Motor neuron (in vitro differentiated cells): ENCODE data around the gene HASPIN. TPM values are rescaled to one million over a fixed set of nuclear protein-coding genes. Genes with fewer than 3 reads are reported as not detected.

Experiments
- ATAC-seq, 8 experiments: fragments of 200-7000 bp; cut with Tn5 transposase; replicated peaks in 6 of 8; 2 replicates each; pipeline ENCODE4 v1.8.0; 2021; ENCODE audit warnings: mild to moderate bottlenecking in 8 of 8, moderate library complexity in 8 of 8
- H3K27ac ChIP-seq, 2 donors: fragments of 250-450 bp; sonication (Bioruptor Pico); 2 replicates each; pipeline ENCODE4 v1.9.0; 2021; ENCODE audit warnings: antibody characterized with exemption in 2 of 2, mild to moderate bottlenecking in 2 of 2, moderate library complexity in 1 of 2
- H3K4me1 ChIP-seq, 2 donors: fragments of 250-450 bp; sonication (Bioruptor Pico); replicated peaks in 1 of 2; 2 replicates each; pipeline ENCODE4 v1.6.1; 2021; ENCODE audit warnings: antibody characterized with exemption in 2 of 2, mild to moderate bottlenecking in 2 of 2, moderate library complexity in 1 of 2
- H3K4me3 ChIP-seq, 5 donors: fragments of 250-450 bp; sonication (Bioruptor Pico); 2 replicates each; pipeline ENCODE4 v1.9.0; 2021; ENCODE audit warnings: antibody characterized with exemption in 5 of 5, mild to moderate bottlenecking in 5 of 5, moderate library complexity in 4 of 5
- WGBS, 10 experiments: fragments of 450-650 bp; shearing (Covaris generic); methylation state at CpG; one replicate each; pipeline ENCODE4 v1.0.0; 2022; 5-methylcytosine and 5-hydroxymethylcytosine counted together
- in situ Hi-C, 9 experiments: fragments of 400-800 bp; cut with MboI; loops; one replicate each; pipeline ENCODE4 v1.15.0; 2021; ENCODE audit warnings: low sequenced_read_pairs in 9 of 9, low pct_unique_long_range_greater_than_20kb in 2 of 9; ENCODE audit not compliant: unreplicated experiment in 9 of 9
- total RNA-seq, 8 experiments: library from RNA; unstranded; fragments of 300-600 nt; gene quantifications; 2 replicates each; pipeline versions ENCODE4 v1.2.3 to v1.2.4, GENCODE V29; 2022

HASPIN gene
- total RNA-seq, 8 experiments from 2014 or later, result 0.43 to 8.5 (median 1.2) TPM

DNA sequence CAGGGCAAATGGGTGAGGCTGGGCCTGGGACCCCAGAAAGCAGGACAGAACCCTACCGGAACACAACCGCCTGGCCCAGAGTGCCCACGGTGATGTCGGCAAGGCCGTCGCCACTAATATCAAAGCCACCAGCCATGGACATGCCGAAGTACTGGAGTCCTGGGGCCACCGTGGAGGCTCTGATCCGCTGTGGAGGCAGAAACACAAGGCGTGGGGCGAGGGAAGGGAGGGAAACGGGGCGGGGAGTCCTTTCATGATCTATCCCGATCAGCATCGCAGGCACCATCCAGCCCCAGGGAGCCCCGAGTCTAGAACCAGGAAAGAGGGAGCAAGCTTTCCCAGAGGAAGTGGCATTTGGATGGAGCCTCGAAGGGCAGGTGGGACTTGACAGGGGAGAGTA, 26.6 kb downstream of the HASPIN start:
- peaks cover 0 to 3% of the 10 kb centered on the region in 2 donors for H3K4me1 ChIP-seq
- in situ Hi-C loops, result no loop called here
- H3K4me3 ChIP-seq, result no peak overlapping the region
- H3K27ac ChIP-seq, result no peak overlapping the region
- ATAC-seq, result no peak
- 60 to 100% methylated on average over 1 of the region's 17 CpGs; no CpG with 5 or more reads in 8 of the 10 experiments for WGBS, 10 experiments

DNA sequence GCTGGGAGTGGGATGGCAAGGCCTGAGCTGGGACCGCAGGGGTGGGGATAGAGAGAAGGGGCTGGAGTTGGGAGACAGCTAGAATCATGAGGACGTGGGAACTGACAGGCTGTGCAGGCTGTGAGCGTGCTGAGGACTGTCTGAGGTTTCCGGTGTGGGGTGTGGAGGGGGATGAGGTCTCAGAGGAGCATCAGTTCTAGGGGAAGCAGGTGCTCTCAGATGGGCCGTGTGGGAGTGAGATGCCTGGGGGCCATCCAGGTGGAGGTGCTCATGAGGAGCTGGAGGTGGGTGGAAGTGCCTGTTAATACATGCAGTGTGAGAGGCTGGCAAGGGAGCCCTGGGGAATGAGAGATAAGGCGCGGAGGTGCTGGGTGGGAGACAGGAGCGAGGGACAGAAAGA, 27.2 kb downstream of the HASPIN start:
- no peak overlapping the region for H3K27ac ChIP-seq
- H3K4me3 ChIP-seq, result no peak overlapping the region
- 40 to 80% (median 77%) methylated on average over 1 to 3 of the region's 8 CpGs; no CpG with 5 or more reads in 6 of the 10 experiments for WGBS, 10 experiments
- no peak for ATAC-seq
- peaks cover 0 to 3% of the 10 kb centered on the region in 2 donors for H3K4me1 ChIP-seq
- in situ Hi-C loops, result no loop called here

DNA sequence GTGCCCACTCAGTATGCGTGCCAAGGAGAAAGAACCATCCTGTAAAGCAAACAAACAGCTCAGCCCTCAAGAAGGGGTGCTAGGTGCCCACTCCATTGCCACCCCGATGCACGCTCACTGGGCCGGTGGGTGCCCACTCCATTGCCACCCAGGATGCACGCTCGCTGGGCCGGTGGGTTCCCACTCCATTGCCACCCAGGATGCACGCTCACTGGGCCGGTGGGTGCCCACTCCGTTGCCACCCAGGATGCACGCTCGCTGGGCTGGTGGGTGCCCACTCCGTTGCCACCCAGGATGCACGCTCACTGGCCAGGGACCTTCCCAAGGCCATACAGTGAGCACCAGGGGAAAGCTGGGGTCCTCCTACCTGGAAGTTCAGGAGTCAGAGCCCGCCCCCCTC, 28.1 kb downstream of the HASPIN start:
- Histone ChIP-seq H3K27ac (no peak overlapping the region), H3K4me3 (no peak overlapping the region), H3K4me1 (peaks cover 0 to 3% of the 10 kb centered on the region in 2 donors)
- in situ Hi-C loops, result no loop called here
- WGBS, 10 experiments, result 40 to 93% (median 66%) methylated on average over 2 to 5 of the region's 15 CpGs; no CpG with 5 or more reads in 7 of the 10 experiments
- no peak for ATAC-seq

DNA sequence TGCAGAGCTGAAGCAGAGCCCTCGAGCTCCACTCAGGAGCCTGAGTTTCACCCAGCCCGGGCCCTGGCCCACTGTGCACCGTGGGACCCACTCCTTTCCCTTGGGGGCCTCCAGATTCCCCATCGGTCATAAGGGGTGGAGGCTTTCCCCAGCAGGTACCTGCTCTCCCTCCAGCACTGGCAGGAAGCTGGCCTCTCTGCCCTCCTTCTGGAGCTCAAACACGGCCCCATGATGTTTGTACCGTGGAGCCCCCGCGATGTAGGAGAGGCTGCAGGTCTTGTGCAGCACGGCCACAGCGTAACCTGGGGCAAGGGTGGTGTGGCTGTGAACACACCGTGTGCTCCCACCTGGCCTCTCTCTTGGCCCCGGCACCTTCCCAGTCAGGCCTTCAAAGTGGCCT, 29.9 kb downstream of the HASPIN start:
- H3K27ac ChIP-seq, result no peak overlapping the region
- in situ Hi-C loops, result no loop called here
- no peak overlapping the region for H3K4me3 ChIP-seq
- 54 to 85% (median 75%) methylated on average over 2 to 4 of the region's 12 CpGs; no CpG with 5 or more reads in 7 of the 10 experiments for WGBS, 10 experiments
- H3K4me1 ChIP-seq, result peaks cover 0 to 3% of the 10 kb centered on the region in 2 donors
- no peak for ATAC-seq

DNA sequence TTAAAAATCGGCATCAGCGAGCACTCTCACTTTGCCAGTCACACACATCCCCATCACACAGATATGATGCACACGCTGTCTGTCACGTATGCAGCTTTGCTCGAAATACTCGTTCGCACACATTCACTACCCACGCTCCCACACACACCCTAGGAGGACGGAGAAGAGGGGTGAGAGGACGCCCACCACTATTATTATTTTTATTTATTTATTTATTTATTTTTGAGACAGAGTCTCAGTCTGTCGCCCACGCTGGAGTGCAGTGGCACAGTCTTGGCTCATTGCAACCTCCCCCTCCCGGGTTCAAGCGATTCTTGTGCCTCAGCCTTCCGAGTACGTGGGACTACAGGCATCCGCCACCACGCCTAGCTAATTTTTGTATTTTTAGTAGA, 30.4 kb downstream of the HASPIN start:
- WGBS, 10 experiments, result 62 to 100% (median 89%) methylated on average over 3 to 10 of the region's 18 CpGs; no CpG with 5 or more reads in 5 of the 10 experiments

DNA sequence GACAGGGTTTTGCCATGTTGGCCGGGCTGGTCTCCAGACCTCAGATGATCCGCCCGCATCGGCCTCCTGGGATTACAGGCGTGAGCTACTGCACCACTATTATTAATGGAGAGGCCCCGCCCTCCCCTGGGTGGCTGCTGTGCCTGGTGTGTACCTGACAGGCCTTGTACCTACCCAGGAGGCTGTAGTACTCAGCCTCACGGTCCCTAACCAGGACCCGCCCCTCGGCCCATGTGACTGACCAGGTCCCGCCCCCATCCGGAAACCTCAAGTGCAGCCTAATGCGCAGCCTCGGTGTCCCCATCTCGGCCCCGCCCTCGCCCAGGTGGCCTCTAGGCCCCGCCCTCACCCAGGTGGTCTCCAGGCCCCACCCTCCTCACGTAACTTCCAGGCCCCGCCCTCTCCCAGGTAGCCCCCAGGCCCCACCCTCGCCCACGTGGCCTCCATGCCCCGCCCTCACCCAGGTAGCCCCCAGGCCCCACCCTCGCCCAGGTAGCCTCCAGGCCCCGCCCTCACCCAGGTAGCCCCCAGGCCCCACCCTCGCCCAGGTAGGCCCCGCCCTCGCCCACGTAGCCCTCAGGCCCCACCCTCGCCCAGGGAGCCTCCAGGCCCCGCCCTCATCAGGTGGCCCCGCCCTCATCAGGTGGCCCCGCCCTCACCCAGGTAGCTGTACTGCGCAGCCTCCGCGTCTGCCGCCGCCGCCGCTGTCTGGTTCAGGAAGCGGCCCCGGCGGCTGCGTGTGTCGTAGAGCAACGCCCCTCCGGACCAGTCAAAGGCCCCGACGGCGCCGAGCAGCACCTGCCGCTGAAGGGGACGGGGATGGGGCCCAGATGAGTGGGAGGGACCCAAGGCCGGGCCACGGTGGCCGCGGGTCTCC, 31.0 kb downstream of the HASPIN start:
- Histone ChIP-seq H3K4me1 (peaks cover 0 to 3% of the 10 kb centered on the region in 2 donors), H3K4me3 (peak overlapping the region in 3 of 5 donors; percentile 12 to 19 (median 15)), H3K27ac (peak overlapping the region in 1 of 2 donors; percentile 36)
- in situ Hi-C loops, result no loop called here
- WGBS, 10 experiments, result no CpG with 5 or more reads among the region's 56 CpGs
- peak; percentile 23 to 91 (median 82) for ATAC-seq

More for the DNA sequence above, 30.4 kb downstream of the HASPIN start:
- Histone ChIP-seq H3K27ac (no peak overlapping the region), H3K4me3 (no peak overlapping the region), H3K4me1 (peaks cover 0 to 3% of the 10 kb centered on the region in 2 donors)
- no peak for ATAC-seq
- in situ Hi-C loops, result no loop called here

DNA sequence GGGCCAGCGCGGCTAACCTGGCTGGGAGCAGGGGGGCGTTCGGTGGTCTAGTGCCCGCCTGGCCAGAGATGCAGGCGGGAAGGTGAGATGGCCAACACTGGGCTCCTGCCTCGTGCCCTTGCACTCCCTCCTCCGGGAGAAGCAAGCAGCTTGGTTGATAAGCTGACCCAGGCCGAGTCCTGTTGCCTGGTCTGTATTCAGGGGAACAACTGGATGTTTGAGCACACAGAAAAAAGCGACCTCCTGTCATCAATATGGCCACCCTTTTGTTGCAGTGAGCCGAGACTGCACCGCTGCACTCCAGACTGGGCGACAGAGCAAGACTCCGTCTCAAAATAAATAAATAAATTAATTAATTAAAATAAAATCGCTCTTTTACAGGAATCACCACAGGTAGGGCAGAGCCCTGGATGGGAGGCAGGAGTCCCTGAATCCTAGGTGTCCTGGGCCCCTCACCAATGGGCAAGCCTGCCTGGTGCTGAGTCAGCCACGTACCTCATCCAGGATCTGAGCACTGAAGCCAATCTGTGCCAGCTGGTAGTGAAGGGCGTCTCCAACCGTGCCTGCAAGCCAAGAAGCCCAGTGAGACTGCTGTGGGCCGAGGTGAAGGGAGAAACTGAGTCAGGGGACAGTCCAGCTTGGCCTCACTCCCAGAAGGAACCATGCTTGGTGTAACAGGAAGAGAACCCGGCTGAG, 31.8 kb downstream of the HASPIN start:
- peak in 2 of 8 experiments; percentile 21 to 57 for ATAC-seq
- 50 to 100% (median 86%) methylated on average over 1 to 12 of the region's 20 CpGs; no CpG with 5 or more reads in 1 of the 10 experiments for WGBS, 10 experiments
- Histone ChIP-seq H3K4me1 (peaks cover 0 to 3% of the 10 kb centered on the region in 2 donors), H3K4me3 (peak overlapping the region in 3 of 5 donors; percentile 12 to 19 (median 15)), H3K27ac (peak overlapping the region in 1 of 2 donors; percentile 36)
- in situ Hi-C loops, result no loop called here

DNA sequence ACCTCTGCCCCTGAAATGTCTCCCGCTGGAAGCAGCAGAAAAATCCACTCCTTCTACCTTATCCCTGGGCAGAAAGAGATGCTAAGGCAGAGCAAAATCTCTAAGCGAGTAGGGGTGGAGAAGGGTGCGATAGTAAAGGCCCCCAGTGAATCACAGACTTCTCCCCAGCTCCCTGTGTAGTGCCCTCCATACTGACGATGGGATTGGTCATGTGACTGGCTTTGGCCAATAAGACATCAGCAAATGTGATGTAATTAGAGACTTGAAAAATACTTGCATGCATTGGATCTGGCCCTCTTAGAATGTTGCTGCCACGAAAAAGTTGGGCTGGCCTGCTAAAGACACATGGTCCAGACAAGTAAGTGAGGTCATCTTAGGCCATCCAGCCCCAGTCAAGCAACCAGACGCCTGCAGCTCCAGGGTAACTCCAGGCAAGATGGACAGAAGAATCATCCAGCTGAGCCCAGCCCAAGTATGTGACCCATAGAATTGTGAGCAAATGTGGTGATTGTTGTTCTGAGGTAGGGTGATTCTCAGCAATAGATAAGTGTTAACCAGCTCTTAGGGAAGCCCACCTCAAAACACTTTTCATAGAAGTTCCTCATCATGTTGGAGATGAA, 36.0 kb downstream of the HASPIN start:
- Histone ChIP-seq H3K27ac (no peak overlapping the region), H3K4me1 (peaks cover 0 to 3% of the 10 kb centered on the region in 2 donors), H3K4me3 (no peak overlapping the region)
- in situ Hi-C loops, result no loop called here
- WGBS, 10 experiments, result 50 to 92% (median 71%) methylated on average over 2 to 4 of the region's 6 CpGs; no CpG with 5 or more reads in 3 of the 10 experiments
- no peak for ATAC-seq

DNA sequence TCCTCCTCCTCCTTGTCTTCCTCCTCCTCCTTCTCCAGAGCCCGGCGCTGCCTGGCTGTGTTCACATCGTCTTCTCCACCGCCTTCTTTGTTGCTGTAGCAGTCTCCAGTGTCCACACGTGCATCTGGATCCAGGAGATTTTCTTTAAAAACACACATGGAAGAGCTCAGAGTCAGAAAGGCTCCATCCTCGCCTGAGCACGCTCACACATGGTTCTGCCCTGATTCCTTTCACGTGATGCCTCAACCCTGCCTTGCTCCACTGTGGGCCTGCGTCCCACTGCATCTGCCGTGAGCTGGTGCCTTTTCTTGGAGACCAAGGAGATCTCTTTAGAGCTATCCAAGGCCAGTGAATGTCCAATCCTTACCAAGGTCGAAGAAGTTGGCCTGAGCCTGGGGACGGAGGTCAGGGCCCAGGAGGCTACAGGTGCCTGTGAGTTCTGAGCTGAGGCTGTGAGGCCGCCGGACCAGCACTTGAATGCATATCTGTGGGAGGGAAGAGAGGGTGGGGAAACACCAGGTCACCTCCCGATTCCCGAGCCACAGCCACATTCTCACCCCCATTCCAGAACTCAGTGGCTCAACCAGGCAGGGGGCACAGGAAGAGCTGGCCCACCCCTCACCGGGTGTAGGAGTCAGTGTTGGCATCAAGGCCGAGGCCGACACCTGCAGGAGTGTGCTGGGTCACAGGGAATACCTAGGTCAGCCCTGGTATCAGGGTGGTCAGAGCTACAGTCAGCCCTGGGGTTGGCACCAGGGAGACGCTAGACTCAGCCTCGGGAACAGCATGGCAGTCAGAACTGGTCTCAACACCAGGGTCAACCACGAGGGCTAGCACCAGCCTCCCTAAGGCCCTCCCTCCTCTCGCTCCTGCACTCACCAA, 37.6 kb downstream of the HASPIN start:
- ATAC-seq, result no peak
- in situ Hi-C loops, result no loop called here
- Histone ChIP-seq H3K4me1 (no peaks in the 10 kb centered on the region), H3K27ac (no peak overlapping the region), H3K4me3 (no peak overlapping the region)
- 0 to 83% (median 44%) methylated on average over 1 to 14 of the region's 23 CpGs; no CpG with 5 or more reads in 3 of the 10 experiments for WGBS, 10 experiments

DNA sequence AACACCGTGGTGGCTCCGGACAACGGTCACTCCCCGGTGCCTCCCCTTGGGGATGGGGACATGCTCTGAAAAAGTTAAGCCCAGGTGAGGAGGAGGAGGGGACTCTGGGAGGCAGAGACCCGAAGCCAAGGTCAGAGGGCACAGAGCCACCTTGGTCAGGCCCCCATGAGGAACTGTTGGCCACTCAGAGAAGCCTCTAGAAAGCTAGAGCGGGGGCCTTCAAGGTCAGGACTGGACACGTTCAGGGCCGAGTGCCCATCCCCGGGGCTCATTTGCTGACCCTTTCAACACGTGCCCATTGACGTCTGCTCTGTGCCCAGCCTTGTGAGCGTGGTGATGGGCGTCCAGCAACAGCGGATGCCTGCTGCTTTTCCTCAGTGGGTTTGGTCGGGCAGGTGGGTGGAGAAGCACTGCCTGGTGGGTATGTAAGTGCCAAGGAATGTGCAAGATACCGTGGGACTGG, 38.2 kb downstream of the HASPIN start:
- no peak overlapping the region for H3K4me3 ChIP-seq
- ATAC-seq, result no peak
- WGBS, 10 experiments, result 68 to 100% (median 84%) methylated on average over 1 to 13 of the region's 16 CpGs; no CpG with 5 or more reads in 6 of the 10 experiments
- in situ Hi-C loops, result no loop called here
- H3K27ac ChIP-seq, result no peak overlapping the region
- no peaks in the 10 kb centered on the region for H3K4me1 ChIP-seq

DNA sequence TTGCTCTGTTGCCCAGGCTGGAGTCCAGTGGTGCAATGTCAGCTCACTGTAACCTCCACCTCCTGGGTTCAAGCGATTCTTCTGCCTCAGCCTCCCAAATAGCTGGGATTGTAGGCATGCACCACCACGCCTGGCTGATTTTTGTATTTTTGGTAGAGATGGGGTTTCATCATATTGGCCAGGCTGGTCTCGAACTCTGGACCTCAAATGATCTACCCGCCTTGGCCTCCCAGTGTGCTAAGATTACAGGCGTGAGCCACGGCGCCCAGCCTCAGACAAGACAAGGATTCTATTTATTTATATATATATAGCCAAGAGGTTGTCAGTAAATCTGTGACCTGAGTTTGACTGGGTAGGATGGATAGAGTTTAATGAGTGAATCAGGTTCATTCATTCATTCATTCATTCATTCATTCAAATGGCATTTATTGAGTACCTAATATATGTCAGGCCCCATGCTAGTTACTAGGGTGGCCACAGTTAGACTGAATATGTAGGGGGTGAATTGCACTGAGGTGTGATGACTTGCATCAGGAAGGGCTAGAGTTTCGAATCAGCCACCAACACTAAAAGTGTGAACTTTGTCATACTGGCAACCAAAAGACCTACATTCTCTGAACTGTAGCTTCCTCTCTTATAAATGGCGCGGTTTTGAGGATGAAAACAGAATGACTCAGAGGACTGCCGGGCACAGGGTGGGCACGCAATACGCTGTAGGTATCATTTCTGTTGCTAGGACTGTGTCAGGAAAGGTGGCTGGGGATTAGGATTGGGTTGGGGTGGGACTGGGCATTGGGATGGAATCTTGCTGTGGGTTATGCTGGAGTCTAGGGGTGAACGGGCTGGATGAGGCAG, 39.4 kb downstream of the HASPIN start:
- Histone ChIP-seq H3K27ac (no peak overlapping the region), H3K4me1 (no peaks in the 10 kb centered on the region), H3K4me3 (no peak overlapping the region)
- no peak for ATAC-seq
- in situ Hi-C loops, result no loop called here
- 50 to 95% (median 78%) methylated on average over 1 to 11 of the region's 14 CpGs; no CpG with 5 or more reads in 2 of the 10 experiments for WGBS, 10 experiments
